Cardiac septum (tissue), 1 donor: Measurements from ENCODE around the gene GHDC. TPM values are rescaled to one million over a fixed set of nuclear protein-coding genes. Genes with fewer than 3 reads are reported as not detected.
A peak's percentile ranks its signal among the peaks of the same experiment; 100 is the strongest.

Experiments
- DNase-seq: peaks from one replicate; pipeline ENCODE4 v3.0.0-alpha.2; 2020; ENCODE audit warnings: low spot score
- intact Hi-C: fragments of 100-400 bp; cut with DNase I; formaldehyde crosslinking; loops from one replicate; pipeline ENCODE4 v1.14.0; 2022
- total RNA-seq: library from RNA; stranded (reverse); fragmentation: NEBNext Ultra II Directional; extraction: Animal tissue kit (Norgen Biotek cat#: 25700); gene quantifications from one replicate; pipeline ENCODE4 v1.2.1, GENCODE V29; 2021
- donor health status: DM: no; HTN: no; CAD: no.

GHDC gene
- total RNA-seq, 1 donor from 2014 or later: 6.0 TPM

DNA sequence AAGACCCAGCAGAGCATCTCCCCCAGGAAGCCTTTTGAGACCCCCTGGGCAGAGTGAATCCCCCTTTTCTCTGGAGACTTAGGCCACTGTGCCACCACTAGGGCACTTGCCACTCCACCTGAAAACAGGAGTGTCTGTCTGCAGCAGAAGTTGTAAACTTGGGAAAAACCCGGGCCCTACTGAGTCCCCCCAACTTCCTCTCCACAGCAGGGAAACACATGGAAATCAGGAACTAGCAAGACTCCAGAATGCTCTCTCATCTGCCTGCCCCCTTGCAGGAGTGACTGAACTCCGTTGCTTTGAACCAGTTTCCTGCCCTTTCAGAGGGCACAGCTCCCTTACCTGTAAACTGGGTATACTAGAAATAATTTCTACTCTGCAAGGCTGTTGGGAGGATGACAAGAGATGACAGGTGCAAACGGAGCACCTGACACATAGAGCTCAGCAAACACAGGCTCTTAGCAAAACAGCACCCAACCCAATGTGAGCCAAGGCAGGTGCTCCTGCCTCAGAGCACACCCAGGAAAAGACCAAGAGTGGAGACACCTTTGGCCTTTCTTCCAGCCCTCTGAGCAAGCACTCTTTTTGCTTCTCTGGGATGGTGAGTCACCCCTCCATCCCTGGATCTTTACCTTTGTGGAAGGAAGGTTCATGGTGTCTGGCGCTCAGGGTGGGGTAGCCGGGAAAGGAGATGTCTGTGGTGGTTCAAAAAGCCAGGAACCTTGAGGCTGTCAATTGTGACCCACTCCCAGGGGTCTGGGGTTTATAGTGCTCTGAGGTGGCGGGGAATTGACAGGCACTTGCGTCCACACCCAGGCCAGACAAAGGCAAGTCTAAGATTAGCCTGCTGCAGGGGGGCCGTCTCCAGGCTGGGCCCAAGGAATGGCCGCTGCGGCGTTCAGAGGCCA, 9.3 kb downstream of the GHDC start, which contains the start of gene HCRT:
Gene HCRT, minus strand, starts transcription at position 740 of the 908 bp plus-strand sequence. Its CDS starts 87 bp downstream, at position 653.
- no peak for DNase-seq
- intact Hi-C loops: loop anchor here (5.0 kb wide), 1 partner anchor 58 kb away; no protein-coding TSS in a partner anchor

GRCh38 chr17:42183741-42184711, 10.3 kb downstream of the GHDC start:
- peak; percentile 84 for DNase-seq
- intact Hi-C loops: loop anchor here (5.0 kb wide), 1 partner anchor 57 kb away; no protein-coding TSS in a partner anchor

- intact Hi-C loops: loop anchor here (5.0 kb wide), 1 partner anchor 56 kb away; no protein-coding TSS in a partner anchor
- no peak for DNase-seq
Measured at GRCh38 chr17:42182927-42183734, 11.2 kb downstream of the GHDC start.

DNA sequence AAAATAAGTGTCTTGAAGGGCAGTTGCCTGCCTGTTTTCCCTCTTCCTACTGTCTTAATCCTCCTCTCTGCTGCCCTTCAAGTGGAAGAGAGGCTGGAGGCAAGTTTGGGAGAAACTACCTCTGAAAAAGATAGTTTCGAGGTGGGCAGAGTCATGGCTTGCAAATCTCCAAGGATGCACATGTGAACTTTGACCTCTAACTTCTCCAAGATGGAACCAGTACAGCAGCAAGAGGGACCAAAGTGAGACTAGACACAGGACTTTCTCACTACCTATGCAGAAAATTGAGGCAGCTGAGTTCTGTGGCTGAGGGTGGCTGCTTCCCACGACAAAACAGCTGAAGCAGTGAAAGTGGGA, 12.5 kb downstream of the GHDC start:
- intact Hi-C loops: loop anchor here (5.0 kb wide), 1 partner anchor 55 kb away; no protein-coding TSS in a partner anchor
- no peak for DNase-seq

DNA sequence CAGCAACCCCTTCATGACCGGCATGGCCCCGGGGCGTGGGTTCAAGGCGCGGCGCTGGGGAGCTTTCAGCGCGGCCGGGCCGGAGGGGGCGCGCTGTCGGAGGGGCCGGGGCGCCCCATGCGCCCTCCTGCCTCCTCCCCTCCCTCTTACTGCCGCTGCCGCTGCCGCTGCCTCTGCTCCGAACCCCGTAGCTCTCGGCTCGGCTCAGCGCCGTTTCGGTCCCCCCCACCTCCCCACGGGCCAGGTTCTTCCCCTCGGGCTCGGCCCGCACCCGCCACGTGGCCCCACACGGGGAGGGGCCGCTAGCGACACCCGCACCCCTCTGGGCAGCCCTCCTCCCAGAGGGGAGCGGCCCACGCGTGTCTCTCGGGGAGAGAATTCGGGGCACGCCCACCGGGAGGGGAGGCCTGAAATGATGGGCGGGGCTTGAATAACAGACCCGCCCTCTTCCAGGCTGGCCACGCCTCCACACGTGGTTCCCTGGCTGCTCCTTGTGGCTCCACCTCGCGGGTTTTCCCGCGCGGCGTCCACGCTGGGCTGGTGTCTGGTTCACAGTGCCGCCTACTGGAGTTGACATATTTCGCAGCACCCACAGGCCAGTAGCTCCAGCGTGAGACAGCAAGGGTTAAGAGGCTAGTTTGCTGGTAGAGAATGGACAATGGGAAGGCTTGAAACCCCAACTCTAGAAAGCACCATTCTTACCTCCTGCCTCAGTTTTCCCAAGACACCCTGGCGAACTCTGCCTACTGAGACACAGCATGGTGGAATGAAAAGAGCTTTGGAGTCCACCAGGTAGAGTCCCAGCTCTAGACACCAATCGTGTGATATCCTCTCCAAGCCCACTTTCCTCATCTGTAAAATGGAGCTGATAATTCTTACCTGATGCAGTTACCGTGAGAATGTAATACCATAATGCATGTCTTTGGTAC, 13.1 kb downstream of the GHDC start, which contains the start of gene KCNH4:
Gene KCNH4, minus strand, starts transcription at position 221 of the 929 bp plus-strand sequence. Its CDS starts 197 bp downstream, at position 24.
- intact Hi-C loops: loop anchor here (5.0 kb wide), 1 partner anchor 54 kb away; no protein-coding TSS in a partner anchor
- peak; percentile 91 for DNase-seq

GRCh38 chr17:42180411-42180921, 13.8 kb downstream of the GHDC start:
- intact Hi-C loops: loop anchor here (5.0 kb wide), 1 partner anchor 53 kb away; no protein-coding TSS in a partner anchor

GRCh38 chr17:42179911-42180410, 14.3 kb downstream of the GHDC start:
- intact Hi-C loops: loop anchor here (5.0 kb wide), 1 partner anchor 53 kb away; no protein-coding TSS in a partner anchor

More at GRCh38 chr17:42180411-42180921, 13.8 kb downstream of the GHDC start:
- no peak for DNase-seq

DNA sequence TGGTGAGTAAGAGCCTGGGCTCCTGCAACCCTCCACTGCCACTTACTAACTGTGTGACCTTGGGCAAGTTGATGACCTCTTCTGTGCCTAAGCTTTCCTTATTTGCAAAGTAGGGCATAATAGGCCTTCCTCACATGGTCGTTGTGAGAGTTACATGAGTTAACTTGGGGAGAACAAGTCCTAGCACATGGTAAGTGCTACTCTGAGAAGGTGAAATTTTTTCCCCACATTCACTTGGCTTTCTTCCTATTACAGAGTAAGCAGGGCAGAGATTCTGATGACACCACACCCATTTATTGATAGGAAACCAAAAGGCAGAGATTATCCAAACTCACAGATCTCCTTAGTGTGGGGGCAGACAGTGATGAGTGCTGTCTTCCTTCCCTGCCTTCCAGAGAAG, 15.0 kb downstream of the GHDC start:
- intact Hi-C loops: no loop called here

More at GRCh38 chr17:42179911-42180410, 14.3 kb downstream of the GHDC start:
- DNase-seq: no peak

DNA sequence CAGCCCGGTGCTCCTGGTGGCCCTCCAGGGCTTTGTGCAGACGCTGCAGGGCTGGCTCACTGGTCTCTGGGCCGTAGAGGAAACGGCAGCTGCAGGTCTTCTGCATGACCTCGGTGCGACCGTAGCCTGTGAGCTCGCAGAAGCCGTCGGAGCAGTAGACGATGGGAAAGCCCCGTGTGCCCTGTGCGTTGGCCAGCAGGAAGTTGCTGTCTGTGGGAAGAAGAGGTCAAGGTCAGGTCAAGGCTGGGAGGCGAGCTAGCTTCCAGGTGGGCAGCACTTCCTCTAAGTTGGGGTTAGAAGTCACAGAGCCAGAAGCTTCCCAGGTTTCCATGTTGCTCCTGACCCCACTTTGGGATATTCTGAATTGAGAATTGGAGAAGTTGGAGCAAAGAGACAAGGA, 15.5 kb downstream of the GHDC start:
- intact Hi-C loops: no loop called here
- DNase-seq: no peak

More for the DNA sequence above, 15.0 kb downstream of the GHDC start:
- DNase-seq: no peak

GRCh38 chr17:42177684-42178083, 16.6 kb downstream of the GHDC start:
- DNase-seq: no peak
- intact Hi-C loops: no loop called here

- DNase-seq: no peak
- intact Hi-C loops: no loop called here
Measured at GRCh38 chr17:42174126-42174783, 20.0 kb downstream of the GHDC start.

DNA sequence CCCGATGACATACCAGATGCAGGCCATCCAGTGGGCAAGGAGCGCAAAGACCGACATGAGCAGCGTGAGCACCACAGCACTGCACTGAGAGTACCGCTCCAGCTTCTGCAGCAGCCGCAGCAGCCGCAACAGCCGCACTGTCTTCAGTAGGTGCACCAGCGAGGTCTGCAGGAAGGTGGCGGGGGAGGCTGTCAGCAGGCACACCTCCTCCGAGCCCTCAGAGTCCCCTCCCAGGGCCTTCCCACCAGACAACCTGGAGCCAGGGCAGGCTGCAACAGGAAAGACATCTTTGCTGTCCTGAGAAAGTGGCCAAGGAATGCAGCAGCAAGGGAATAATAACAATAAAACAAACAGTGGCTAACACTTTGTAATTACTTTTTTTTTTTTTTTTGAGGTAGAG, 22.5 kb downstream of the GHDC start:
- intact Hi-C loops: no loop called here
- DNase-seq: no peak

GRCh38 chr17:42169351-42169750, 24.9 kb downstream of the GHDC start:
- no peak for DNase-seq
- intact Hi-C loops: no loop called here

DNA sequence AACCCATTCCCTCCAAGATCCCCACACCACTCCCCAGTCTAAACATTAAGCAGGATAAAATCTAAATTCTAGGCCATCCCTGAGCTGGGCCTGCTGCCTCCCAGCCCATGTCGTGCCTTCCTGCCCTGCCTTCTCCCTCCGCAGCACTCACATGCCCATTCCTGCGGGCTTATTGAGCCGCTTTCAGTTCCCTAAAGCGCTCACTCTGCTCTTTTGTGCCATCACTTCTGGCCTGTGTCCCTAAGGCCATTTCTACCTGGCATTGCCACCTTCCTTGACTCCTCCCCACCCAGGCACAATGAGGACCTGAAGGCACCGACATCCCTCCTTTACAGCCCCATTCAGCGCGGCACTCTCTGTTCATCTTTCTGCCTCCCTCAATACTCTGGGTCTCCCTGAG, 26.5 kb downstream of the GHDC start:
- intact Hi-C loops: no loop called here
- DNase-seq: no peak

GRCh38 chr17:42166196-42166763, 28.0 kb downstream of the GHDC start:
- intact Hi-C loops: no loop called here

GRCh38 chr17:42165751-42166150, 28.5 kb downstream of the GHDC start:
- no peak for DNase-seq
- intact Hi-C loops: no loop called here

More at GRCh38 chr17:42166196-42166763, 28.0 kb downstream of the GHDC start:
- DNase-seq: no peak
